Activated naive CD8-positive, alpha-beta T cell treated with anti-CD3 and anti-CD28 coated beads, Interleukin-2, amount 50 U/mL, for 24 hours (primary cell): Measurements from ENCODE around the gene PIAS1.
"Not testable (repeated sequence)": the region's sequence is repeated elsewhere in the genome, so short reads cannot be mapped to it uniquely, and the experiment has no call there.

Source experiments
- ATAC-seq: fragments of 150-1000 bp; cut with Tn5 transposase; one replicate; pipeline ENCODE4 v1.10.0; 2021
- DNase-seq: peaks from one replicate; pipeline ENCODE4 v3.0.0; 2021
- H3K27ac Mint-ChIP-seq: one replicate; pipeline ENCODE4 v1.8.0; 2021; ENCODE audit warnings: mild to moderate bottlenecking, mixed read lengths
- H3K27me3 Mint-ChIP-seq: one replicate; pipeline ENCODE4 v1.8.0; 2021; ENCODE audit warnings: mixed read lengths
- H3K36me3 Mint-ChIP-seq: one replicate; pipeline ENCODE4 v1.8.0; 2021; ENCODE audit warnings: low read depth, mixed read lengths
- H3K4me1 Mint-ChIP-seq: one replicate; pipeline ENCODE4 v1.8.0; 2021; ENCODE audit warnings: mixed read lengths
- H3K4me3 Mint-ChIP-seq: one replicate; pipeline ENCODE4 v1.8.0; 2021; ENCODE audit warnings: mild to moderate bottlenecking, moderate library complexity, mixed read lengths
- H3K9me3 Mint-ChIP-seq: one replicate; pipeline ENCODE4 v1.8.0; 2021; ENCODE audit warnings: mixed read lengths

PIAS1 gene

DNA sequence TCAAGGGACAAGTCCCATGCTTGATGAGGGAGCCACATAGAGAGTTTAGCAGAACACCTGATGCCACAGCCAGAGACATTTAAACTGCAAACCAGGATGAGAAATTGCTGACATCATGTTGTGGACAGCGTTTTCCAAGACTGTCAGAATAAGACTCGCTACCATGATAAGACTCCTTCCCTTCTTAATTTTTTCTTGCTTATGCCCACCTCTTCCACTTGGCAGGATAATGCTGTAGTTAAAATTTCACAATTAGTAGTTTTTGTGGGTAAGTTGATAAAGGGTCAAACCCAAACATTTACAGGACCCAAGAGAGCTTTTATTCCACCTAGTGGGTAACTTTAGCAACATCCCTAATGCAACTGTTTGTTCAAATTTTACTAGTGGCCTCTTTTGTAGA is 3.0 kb upstream of the PIAS1 start:
- H3K27me3 Mint-ChIP-seq, result peaks cover 12% of the 10 kb centered on the region
- H3K4me1 Mint-ChIP-seq, result peaks cover 21% of the 10 kb centered on the region
- ATAC-seq, result no peak
- no peak for DNase-seq
- H3K9me3 Mint-ChIP-seq, result no peaks in the 10 kb centered on the region
- H3K27ac Mint-ChIP-seq, result no peak overlapping the region
- no peak overlapping the region for H3K4me3 Mint-ChIP-seq
- no peaks in the 10 kb centered on the region for H3K36me3 Mint-ChIP-seq

DNA sequence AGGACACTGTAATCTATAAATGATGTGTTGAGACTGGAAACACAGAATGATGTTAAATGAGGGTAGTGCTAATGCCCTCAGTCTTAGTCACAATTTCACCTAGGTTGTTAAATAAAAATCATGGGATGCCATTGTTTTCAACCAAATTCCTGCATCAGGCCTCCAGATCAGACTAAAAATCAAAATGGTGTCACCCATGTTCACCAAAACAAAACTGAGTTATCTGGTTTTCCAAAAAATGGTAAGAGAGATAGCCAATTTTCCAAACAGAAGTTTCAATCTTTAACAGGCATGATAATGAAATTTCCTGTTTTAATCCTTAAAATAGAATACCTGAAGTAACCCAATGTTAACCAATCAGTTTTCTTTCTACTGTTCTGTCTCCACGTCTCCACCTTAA is 2.2 kb upstream of the PIAS1 start:
- Mint-ChIP-seq H3K27me3 (peaks cover 10% of the 10 kb centered on the region), H3K27ac (no peak overlapping the region), H3K36me3 (no peaks in the 10 kb centered on the region), H3K4me3 (no peak overlapping the region), H3K4me1 (peaks cover 29% of the 10 kb centered on the region), H3K9me3 (no peaks in the 10 kb centered on the region)
- ATAC-seq (no peak), DNase-seq (no peak)

DNA sequence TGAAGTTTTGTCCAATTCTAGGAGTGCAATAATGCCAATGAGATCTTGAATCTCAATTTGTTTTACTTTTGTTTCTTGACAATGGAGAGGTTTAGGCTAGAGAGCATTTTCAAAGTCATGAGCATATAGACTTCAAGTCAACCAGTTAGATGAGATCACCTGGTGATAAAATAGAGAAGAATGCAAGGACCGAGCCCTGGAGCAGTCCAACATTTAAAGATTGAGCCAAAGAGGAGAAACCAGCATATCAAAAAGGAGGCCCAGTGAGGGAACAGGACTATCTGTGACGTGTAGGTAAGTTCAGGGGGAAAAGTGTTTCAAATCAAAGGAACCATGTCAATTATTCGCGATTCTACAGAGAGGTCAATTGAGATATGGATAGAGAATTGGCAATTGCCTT is 1.7 kb upstream of the PIAS1 start:
- H3K4me3 Mint-ChIP-seq, result no peak overlapping the region
- peaks cover 34% of the 10 kb centered on the region for H3K4me1 Mint-ChIP-seq
- ATAC-seq (no peak), DNase-seq (no peak)
- H3K27me3 Mint-ChIP-seq, result peaks cover 10% of the 10 kb centered on the region
- H3K27ac Mint-ChIP-seq, result no peak overlapping the region
- H3K9me3 Mint-ChIP-seq, result no peaks in the 10 kb centered on the region
- no peaks in the 10 kb centered on the region for H3K36me3 Mint-ChIP-seq

DNA sequence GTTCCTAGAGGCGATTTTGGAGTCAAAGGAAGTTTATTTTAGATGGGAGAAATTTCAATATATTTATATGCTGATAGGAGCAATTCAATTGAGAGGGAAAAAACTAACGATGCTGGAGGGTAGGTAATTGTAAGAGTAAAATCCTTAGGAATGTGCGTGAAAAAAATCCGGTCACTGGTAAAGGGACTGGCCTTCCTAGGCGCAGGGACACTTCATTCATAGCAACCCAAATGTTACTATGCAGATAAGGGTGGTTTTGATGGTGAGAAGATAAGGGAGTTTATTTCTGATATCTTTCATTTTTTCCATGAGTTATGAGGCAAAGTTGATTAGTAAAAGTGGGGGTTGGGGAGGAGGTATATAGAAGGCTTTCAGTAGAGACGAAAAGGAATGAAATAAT is 1.1 kb upstream of the PIAS1 start:
- H3K4me1 Mint-ChIP-seq, result peaks cover 40% of the 10 kb centered on the region
- peak; percentile 1 for ATAC-seq
- no peaks in the 10 kb centered on the region for H3K9me3 Mint-ChIP-seq
- no peaks in the 10 kb centered on the region for H3K36me3 Mint-ChIP-seq
- H3K4me3 Mint-ChIP-seq, result peak overlapping the region; percentile 92
- H3K27ac Mint-ChIP-seq, result peak overlapping the region; percentile 80
- H3K27me3 Mint-ChIP-seq, result peaks cover 7% of the 10 kb centered on the region
- DNase-seq, result no peak

DNA sequence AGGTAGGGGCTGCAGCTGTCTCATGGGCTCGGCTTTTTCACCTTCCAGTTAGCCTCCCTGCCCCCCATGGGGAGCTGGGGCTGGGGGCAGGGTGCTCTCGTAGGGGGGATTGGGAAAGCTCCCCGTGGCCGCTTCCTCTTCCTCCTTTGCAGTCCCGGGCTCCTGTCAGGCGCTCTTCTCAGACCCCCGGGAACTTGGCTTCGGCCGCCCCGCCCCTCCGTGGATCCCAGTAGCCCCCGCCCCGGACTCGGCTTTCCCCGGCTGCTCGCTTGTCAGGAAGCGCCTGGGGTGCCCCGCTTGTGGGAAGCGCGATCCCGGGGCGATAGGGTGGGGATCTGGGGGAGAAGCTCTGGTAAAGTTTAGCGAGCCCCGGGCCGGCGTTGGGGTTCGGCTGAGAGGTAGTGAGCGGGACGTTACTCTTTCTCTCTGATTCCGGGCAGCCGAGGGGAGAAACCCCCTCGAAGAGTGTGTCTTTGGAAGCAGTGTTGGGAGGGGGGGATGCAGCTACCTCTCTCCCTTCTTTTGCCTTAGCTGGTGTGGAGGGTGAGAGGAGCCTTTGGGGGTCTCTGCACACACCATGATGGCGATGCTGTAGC is 611 bp downstream of the PIAS1 start:
- peaks cover 54% of the 10 kb centered on the region for H3K4me1 Mint-ChIP-seq
- peak overlapping the region; percentile 89 for H3K27ac Mint-ChIP-seq
- H3K27me3 Mint-ChIP-seq, result peaks cover 5% of the 10 kb centered on the region
- H3K4me3 Mint-ChIP-seq, result peak overlapping the region; percentile 92
- H3K36me3 Mint-ChIP-seq, result peaks cover 4% of the 10 kb centered on the region
- no peaks in the 10 kb centered on the region for H3K9me3 Mint-ChIP-seq
- DNase-seq (peak; percentile 56), ATAC-seq (peak; percentile 8)

DNA sequence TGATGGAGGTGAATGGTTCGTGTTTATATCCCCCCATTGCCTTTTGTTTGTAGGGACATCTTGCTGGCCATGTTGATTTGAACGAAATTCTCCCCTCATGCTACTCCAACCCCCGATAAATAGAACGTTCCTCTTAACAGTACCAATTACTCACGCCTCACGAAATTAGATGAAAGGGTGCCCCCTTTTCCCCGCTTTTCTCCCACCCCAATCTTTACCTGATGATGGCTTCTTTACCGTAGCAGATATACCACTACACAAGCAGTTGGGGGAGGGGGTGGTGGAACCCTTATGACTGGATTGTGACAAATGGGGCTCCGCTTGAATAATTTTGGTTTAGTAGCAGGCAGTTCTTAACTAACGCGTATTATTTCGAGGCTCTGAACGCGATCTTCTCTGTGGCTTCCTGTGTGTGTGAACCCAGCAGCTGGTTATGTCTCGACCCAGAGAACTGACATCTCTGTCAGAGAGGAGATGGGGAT is 1.1 kb downstream of the PIAS1 start:
- Mint-ChIP-seq H3K27me3 (peaks cover 5% of the 10 kb centered on the region), H3K9me3 (no peaks in the 10 kb centered on the region), H3K4me3 (peak overlapping the region; percentile 92), H3K36me3 (peaks cover 5% of the 10 kb centered on the region), H3K4me1 (peaks cover 58% of the 10 kb centered on the region), H3K27ac (peak overlapping the region; percentile 89)
- peak; percentile 70 for DNase-seq
- peak; percentile 58 for ATAC-seq

DNA sequence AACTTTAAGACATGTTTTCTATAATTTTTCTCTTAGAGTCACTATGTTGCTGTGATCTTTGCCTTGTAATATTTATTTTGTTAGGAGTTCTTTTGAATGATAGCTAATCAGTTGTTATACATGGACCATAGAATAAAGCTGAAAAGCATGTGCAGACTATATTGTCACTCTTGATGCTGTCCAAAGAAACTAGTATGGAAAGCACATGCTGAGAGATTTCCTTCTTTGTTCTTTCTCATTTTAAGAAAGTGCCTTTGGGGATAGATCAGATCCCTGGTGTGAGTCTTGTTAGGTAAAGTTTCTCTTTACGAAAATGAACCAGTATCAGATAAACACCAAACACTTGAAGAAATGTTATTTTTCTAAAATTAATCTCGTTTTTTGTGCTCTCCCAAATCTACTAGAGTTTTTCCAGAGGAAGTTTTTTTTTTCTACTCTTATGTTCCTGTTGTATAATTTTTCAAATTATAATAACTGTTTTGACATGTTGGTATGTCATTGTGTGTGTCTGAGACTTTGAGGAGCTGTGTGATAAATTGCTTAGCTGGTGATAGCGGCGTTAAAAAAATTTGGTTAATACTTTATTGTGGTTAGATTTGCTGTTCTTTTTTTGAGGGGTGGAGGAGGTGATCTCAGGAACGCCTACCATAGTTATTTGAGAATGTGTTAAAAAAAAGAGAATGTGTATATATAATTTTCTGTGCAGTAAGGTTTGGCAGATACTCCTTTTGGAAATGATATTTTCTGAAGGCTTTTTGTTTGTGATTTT is 2.2 kb downstream of the PIAS1 start:
- ATAC-seq, result no peak
- DNase-seq, result no peak
- peaks cover 5% of the 10 kb centered on the region for H3K36me3 Mint-ChIP-seq
- H3K27me3 Mint-ChIP-seq, result peaks cover 3% of the 10 kb centered on the region
- peaks cover 66% of the 10 kb centered on the region for H3K4me1 Mint-ChIP-seq
- peak overlapping the region; percentile 92 for H3K4me3 Mint-ChIP-seq
- peak overlapping the region; percentile 48 for H3K27ac Mint-ChIP-seq
- H3K9me3 Mint-ChIP-seq, result no peaks in the 10 kb centered on the region

DNA sequence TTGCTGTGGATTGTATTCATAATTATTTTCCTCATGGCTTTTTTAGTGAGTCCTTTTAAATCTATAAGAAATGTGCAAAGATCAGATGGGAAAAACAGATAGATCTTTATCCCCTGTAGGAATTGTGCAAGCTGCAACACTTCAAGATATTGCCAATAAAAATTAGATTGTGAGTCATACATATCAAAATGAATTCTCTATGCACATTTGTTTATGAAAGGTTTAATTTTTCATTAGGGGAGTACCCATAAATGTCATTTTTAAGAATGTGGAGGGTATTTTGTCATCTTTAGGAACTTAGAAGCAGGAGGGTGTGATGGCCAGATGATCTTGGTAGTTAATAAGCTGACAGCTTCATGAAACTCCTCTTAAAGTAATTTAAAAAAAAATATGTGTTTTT is 2.9 kb downstream of the PIAS1 start:
- Mint-ChIP-seq H3K36me3 (peaks cover 5% of the 10 kb centered on the region), H3K27ac (no peak overlapping the region)
- ATAC-seq, result no peak

DNA sequence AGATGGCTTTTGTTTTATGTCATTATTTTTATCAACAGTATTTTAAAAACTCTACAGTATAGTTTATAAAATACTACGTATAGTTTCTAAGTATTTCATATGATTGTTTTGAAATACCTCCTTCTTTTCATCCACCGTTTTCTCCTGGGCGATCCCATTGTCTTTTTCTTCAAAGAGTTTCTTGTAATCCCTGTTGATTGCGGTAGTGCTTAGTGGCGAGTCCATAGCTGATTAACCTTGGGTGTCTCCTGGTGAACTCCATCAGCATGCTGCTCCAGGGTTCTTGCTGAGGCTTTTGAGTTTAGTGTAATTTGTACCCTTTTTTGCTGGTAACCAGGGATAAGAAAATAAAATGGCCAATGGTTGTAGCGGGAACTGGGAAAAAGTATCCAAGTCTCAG is 3.6 kb downstream of the PIAS1 start:
- no peak for DNase-seq
- Mint-ChIP-seq H3K27ac (no peak overlapping the region), H3K27me3 (no peaks in the 10 kb centered on the region), H3K9me3 (no peaks in the 10 kb centered on the region), H3K4me1 (peaks cover 76% of the 10 kb centered on the region), H3K36me3 (peaks cover 5% of the 10 kb centered on the region), H3K4me3 (no peak overlapping the region)
- no peak for ATAC-seq

More for the DNA sequence above, 2.9 kb downstream of the PIAS1 start:
- no peaks in the 10 kb centered on the region for H3K9me3 Mint-ChIP-seq
- no peaks in the 10 kb centered on the region for H3K27me3 Mint-ChIP-seq
- H3K4me1 Mint-ChIP-seq, result peaks cover 73% of the 10 kb centered on the region
- DNase-seq, result no peak
- H3K4me3 Mint-ChIP-seq, result peak overlapping the region; percentile 92

DNA sequence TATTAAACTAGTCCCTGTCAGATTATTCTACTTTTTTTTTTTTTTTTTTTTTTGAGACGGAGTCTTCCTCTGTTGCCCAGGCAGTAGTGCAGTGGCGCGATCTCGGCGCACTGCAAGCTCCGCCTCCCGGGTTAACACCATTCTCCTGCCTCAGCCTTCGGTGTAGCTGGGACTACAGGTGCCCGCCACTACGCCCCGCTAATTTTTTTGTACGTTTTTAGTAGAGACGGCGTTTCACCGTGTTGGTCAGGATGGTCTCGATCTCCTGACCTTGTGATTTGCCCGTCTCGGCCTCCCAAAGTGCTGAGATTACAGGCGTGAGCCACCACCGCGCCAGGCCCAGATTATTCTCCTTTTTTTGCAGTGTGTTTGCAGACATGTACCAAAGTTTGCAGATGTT is 4.9 kb downstream of the PIAS1 start:
- not testable (repeated sequence) for ATAC-seq, H3K27ac Mint-ChIP-seq, DNase-seq, H3K9me3 Mint-ChIP-seq, H3K27me3 Mint-ChIP-seq, H3K4me3 Mint-ChIP-seq, H3K36me3 Mint-ChIP-seq
- H3K4me1 Mint-ChIP-seq, result peaks cover 70% of the 10 kb centered on the region

DNA sequence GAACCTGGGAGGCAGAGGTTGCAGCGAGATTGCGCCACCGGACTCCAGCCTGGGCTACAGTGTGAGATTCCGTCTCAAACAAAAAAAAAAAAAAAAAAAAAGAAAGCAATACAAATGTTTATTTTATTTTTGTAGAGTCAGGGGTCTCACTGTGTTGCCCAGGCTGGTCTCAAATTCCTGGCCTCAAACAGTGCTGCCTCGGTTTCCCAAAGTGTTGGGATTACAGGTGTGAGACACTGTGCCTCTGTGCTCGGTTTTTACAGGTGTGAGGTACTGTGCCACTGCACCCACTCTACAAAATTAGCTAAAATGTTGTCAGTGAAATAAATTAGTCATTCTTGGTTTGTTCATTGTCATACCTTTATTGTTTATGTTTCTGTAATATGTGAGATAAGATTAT is 5.5 kb downstream of the PIAS1 start:
- no peak for ATAC-seq
- H3K27ac Mint-ChIP-seq, result no peak overlapping the region

DNA sequence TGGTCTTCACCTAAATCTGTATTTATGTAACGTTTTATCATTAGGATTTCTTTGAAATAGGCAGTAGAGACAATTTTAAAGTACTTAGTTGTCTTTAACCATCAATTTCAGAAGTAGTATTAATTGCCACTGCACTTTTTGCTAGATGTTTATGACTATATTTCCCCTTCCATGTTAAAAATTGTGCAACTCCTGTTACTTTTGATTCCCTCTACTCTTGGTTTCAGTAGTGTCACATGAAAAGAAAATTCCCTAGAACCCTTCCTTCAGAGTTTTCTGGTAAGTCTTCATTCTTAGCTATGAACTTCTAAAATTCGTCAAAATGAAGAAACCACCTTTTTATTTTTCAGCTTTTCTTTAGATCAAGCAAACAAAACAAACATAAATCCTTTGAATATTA is 7.1 kb downstream of the PIAS1 start:
- no peak overlapping the region for H3K4me3 Mint-ChIP-seq
- ATAC-seq (no peak), DNase-seq (no peak)
- peaks cover 5% of the 10 kb centered on the region for H3K36me3 Mint-ChIP-seq
- no peaks in the 10 kb centered on the region for H3K27me3 Mint-ChIP-seq
- no peaks in the 10 kb centered on the region for H3K9me3 Mint-ChIP-seq
- H3K27ac Mint-ChIP-seq, result no peak overlapping the region
- H3K4me1 Mint-ChIP-seq, result peaks cover 69% of the 10 kb centered on the region

More for the DNA sequence above, 5.5 kb downstream of the PIAS1 start:
- no peak overlapping the region for H3K4me3 Mint-ChIP-seq
- H3K36me3 Mint-ChIP-seq, result peaks cover 5% of the 10 kb centered on the region
- no peak for DNase-seq
- peaks cover 75% of the 10 kb centered on the region for H3K4me1 Mint-ChIP-seq
- no peaks in the 10 kb centered on the region for H3K27me3 Mint-ChIP-seq
- no peaks in the 10 kb centered on the region for H3K9me3 Mint-ChIP-seq

DNA sequence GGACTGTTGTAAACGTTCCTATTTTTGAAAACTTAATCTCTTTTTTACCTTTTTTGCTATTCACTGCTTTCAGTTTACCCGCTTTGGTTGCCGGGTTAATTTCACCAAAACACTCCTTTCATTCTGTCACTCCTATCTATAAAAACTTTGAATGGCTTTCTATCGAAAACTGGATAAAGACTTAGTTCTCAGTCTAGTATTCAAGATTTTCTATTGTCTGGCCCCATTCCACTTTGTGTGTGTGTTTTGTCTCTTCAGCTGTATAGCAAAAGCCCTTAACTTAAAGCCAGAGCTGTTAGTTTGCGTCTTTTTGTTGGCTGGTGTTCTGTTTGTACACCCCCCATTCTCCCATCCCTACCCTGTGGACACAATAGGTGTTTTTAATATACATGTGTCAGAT is 7.5 kb downstream of the PIAS1 start:
- no peaks in the 10 kb centered on the region for H3K9me3 Mint-ChIP-seq
- no peak for DNase-seq
- ATAC-seq, result no peak
- H3K36me3 Mint-ChIP-seq, result peaks cover 5% of the 10 kb centered on the region
- no peak overlapping the region for H3K4me3 Mint-ChIP-seq
- no peak overlapping the region for H3K27ac Mint-ChIP-seq
- no peaks in the 10 kb centered on the region for H3K27me3 Mint-ChIP-seq
- peaks cover 65% of the 10 kb centered on the region for H3K4me1 Mint-ChIP-seq

DNA sequence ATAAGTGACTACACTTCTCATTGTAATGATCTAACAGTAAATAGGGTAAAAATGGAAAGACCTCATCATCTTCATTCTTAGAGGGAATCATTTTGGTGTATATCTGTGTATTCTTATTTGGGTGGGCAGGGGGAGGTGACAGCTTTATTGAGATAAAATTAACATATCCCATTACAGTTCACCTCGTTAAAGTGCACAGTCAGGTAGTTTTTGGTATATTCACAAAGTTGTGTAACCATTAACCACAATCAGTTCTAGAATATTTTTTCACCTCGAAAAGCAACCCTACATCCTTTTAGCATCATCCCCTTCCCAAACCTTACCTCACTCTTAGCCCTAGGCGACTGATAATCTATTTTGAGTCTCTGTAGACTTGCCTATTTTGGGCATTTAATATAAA is 8.1 kb downstream of the PIAS1 start:
- Mint-ChIP-seq H3K4me1 (peaks cover 63% of the 10 kb centered on the region), H3K4me3 (no peak overlapping the region), H3K27ac (no peak overlapping the region)

DNA sequence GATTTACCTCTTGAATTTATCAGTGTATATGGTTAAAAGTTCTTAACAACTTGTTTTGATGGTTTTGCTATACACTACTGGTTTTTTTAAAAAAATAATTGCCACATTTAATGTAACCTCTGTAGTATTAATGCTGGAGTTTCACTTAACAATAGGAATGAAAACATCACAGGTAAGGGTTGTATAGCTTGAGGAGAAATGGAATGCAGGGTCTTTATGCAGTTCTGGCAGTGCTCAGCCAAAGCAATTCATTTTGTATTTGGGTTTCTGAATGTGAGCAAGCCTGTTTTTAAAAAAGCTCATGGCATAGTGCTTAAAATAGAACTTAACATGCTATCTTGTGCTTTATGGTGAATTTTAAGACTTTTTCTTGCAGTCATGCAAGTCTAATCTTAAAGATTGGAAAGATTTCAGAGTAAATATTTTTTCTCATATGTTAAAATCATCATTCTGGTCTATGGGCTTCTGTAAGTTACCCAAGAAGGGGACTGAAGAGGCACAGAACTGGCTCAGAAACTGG is 8.9 kb downstream of the PIAS1 start:
- Mint-ChIP-seq H3K9me3 (no peaks in the 10 kb centered on the region), H3K36me3 (peaks cover 7% of the 10 kb centered on the region), H3K4me3 (no peak overlapping the region), H3K27me3 (no peaks in the 10 kb centered on the region), H3K27ac (no peak overlapping the region), H3K4me1 (peaks cover 59% of the 10 kb centered on the region)
- DNase-seq (no peak), ATAC-seq (no peak)

More for the DNA sequence above, 8.1 kb downstream of the PIAS1 start:
- H3K9me3 Mint-ChIP-seq, result no peaks in the 10 kb centered on the region
- H3K27me3 Mint-ChIP-seq, result no peaks in the 10 kb centered on the region
- peaks cover 7% of the 10 kb centered on the region for H3K36me3 Mint-ChIP-seq
- DNase-seq, result no peak
- no peak for ATAC-seq
